Activated naive CD4-positive, alpha-beta T cell treated with anti-CD3 and anti-CD28 coated beads, Interleukin-2, amount 10 ng/mL, durations not matched to agents 7 days and 5 days (primary cell): ENCODE data around the gene LPCAT3.

Experiments
- CTCF ChIA-PET: fragments of 350-600 bp; sonication (Branson Sonifier 250); formaldehyde crosslinking; loops from one replicate; lab custom pipeline; 2021; ENCODE audit warnings: antibody characterized with exemption; lab: Charles Lee
- DNase-seq: peaks from one replicate; pipeline ENCODE4 v3.0.0-alpha.2; 2020
- H3K27ac Mint-ChIP-seq: one replicate; pipeline ENCODE4 v1.8.0; 2021; ENCODE audit warnings: mild to moderate bottlenecking, moderate library complexity, mixed read lengths
- H3K27me3 Mint-ChIP-seq: one replicate; pipeline ENCODE4 v1.8.0; 2021; ENCODE audit warnings: mild to moderate bottlenecking, mixed read lengths
- H3K36me3 Mint-ChIP-seq: one replicate; pipeline ENCODE4 v1.8.0; 2021; ENCODE audit warnings: mixed read lengths
- H3K4me1 Mint-ChIP-seq: one replicate; pipeline ENCODE4 v1.8.0; 2021; ENCODE audit warnings: mixed read lengths
- H3K4me3 Mint-ChIP-seq: one replicate; pipeline ENCODE4 v1.8.0; 2021; ENCODE audit warnings: mild to moderate bottlenecking, moderate library complexity, mixed read lengths
- H3K9me3 Mint-ChIP-seq: one replicate; pipeline ENCODE4 v1.8.0; 2021; ENCODE audit warnings: mixed read lengths

The LPCAT3 gene

GRCh38 chr12:6975297-6976032, 42.8 kb downstream of the LPCAT3 start:
- H3K27me3 Mint-ChIP-seq = no peaks in the 10 kb centered on the region
- no peak for DNase-seq
- CTCF ChIA-PET = interaction anchor here (0.9 to 1.9 kb wide), 4 partner anchors 11 to 117 kb away, joined by 3 to 4 read pairs (median 3); no protein-coding TSS in a partner anchor
- peaks cover 45% of the 10 kb centered on the region for H3K36me3 Mint-ChIP-seq
- no peak overlapping the region for H3K4me3 Mint-ChIP-seq
- H3K9me3 Mint-ChIP-seq = no peaks in the 10 kb centered on the region
- H3K27ac Mint-ChIP-seq = peak overlapping the region; percentile 47
- peaks cover 39% of the 10 kb centered on the region for H3K4me1 Mint-ChIP-seq

DNA sequence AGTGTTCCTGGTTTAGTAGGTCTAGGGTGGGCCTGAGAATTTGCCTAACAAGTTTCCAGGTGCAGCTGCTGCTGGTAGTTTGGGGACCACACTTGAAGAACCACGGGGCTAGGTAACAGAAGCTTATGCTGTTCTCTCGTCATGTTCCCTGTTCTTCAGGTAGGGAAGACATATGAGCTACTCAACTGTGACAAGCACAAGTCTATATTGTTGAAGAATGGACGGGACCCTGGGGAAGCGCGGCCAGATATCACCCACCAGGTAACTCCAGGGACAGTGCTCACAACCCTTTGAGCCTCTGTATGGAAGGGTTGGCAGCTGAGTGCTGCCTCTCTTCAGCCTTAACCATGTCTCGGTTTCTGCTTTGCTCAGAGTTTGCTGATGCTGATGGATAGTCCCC, 44.1 kb downstream of the LPCAT3 start:
- no peak overlapping the region for H3K27ac Mint-ChIP-seq
- no peaks in the 10 kb centered on the region for H3K27me3 Mint-ChIP-seq
- no peak for DNase-seq
- H3K4me3 Mint-ChIP-seq = no peak overlapping the region
- H3K36me3 Mint-ChIP-seq = peaks cover 50% of the 10 kb centered on the region
- H3K9me3 Mint-ChIP-seq = no peaks in the 10 kb centered on the region
- CTCF ChIA-PET = interaction anchor here (1.2 kb wide), 1 partner anchor 69 kb away, joined by 3 read pairs; no protein-coding TSS in a partner anchor
- H3K4me1 Mint-ChIP-seq = peaks cover 44% of the 10 kb centered on the region

GRCh38 chr12:6970096-6970527, 48.2 kb downstream of the LPCAT3 start:
- Mint-ChIP-seq H3K27ac (peak overlapping the region; percentile 98), H3K4me1 (peaks cover 63% of the 10 kb centered on the region), H3K27me3 (no peaks in the 10 kb centered on the region), H3K9me3 (no peaks in the 10 kb centered on the region), H3K4me3 (peak overlapping the region; percentile 100), H3K36me3 (peaks cover 53% of the 10 kb centered on the region)
- DNase-seq = no peak
- CTCF ChIA-PET = no interaction called here

DNA sequence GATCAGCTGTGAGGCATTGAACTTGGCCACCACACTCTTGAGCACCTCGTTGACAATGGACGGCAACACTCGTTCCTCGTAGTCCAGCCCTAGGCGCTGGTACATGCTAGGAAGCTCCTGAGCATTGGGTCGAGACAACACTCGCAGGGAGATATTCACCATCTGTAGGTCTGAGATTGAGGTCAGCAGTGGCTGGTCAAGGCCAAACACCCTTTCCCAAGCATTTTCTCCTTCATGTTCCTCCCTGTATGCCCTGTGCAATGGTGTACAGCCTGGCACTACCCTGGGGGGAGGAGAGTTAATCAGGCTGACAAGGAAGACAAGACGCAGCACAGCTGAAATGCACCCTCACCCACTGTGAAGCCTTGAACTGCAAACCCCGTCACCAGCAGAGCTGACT, 49.9 kb downstream of the LPCAT3 start:
- Mint-ChIP-seq H3K4me3 (peak overlapping the region; percentile 100), H3K27ac (no peak overlapping the region), H3K9me3 (no peaks in the 10 kb centered on the region), H3K36me3 (peaks cover 45% of the 10 kb centered on the region), H3K4me1 (peaks cover 69% of the 10 kb centered on the region), H3K27me3 (no peaks in the 10 kb centered on the region)
- no peak for DNase-seq
- CTCF ChIA-PET = interaction anchor here (0.6 to 2.5 kb wide), 10 partner anchors 17 to 144 kb away, joined by 3 to 42 read pairs (median 6); partner anchors contain the start of genes C12orf57, C1RL, PTPN6 and RNU7-1

GRCh38 chr12:6967651-6968100, 50.6 kb downstream of the LPCAT3 start:
- H3K27ac Mint-ChIP-seq = no peak overlapping the region
- H3K4me1 Mint-ChIP-seq = peaks cover 66% of the 10 kb centered on the region
- no peak overlapping the region for H3K4me3 Mint-ChIP-seq
- no peaks in the 10 kb centered on the region for H3K9me3 Mint-ChIP-seq
- H3K27me3 Mint-ChIP-seq = no peaks in the 10 kb centered on the region
- CTCF ChIA-PET = interaction anchor here (0.9 to 2.5 kb wide), 6 partner anchors 16 to 145 kb away, joined by 4 to 42 read pairs (median 9); partner anchors contain the start of genes C12orf57, C1RL, PTPN6 and RNU7-1
- peaks cover 45% of the 10 kb centered on the region for H3K36me3 Mint-ChIP-seq
- DNase-seq = no peak

GRCh38 chr12:6966351-6966750, 51.9 kb downstream of the LPCAT3 start:
- Mint-ChIP-seq H3K4me1 (peaks cover 64% of the 10 kb centered on the region), H3K27me3 (no peaks in the 10 kb centered on the region), H3K36me3 (peaks cover 48% of the 10 kb centered on the region), H3K27ac (peak overlapping the region; percentile 62), H3K4me3 (no peak overlapping the region), H3K9me3 (no peaks in the 10 kb centered on the region)
- CTCF ChIA-PET = interaction anchor here (1.6 to 12.3 kb wide), 4 partner anchors 10 to 147 kb away, joined by 5 to 491 read pairs (median 18); partner anchors contain the start of genes C12orf57, PTPN6 and RNU7-1
- no peak for DNase-seq

DNA sequence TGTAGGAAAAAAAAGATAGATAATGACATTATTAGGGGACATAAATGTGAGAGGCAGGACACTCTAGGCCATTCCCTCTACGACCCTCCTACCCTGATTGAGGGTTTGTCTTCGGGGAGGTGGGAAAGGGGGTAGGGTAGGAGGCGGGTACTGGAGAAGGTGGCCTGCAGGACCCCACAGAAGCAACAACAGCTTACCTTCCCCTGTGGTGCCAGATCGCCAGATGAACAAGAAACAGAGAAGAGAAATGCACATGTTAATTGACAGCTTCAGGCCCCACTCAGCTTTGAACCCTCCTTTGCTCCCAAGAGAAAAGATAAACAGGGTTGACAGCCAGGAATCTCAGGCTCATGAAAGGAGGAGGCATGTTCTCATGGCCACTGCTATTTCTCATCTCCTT, 52.6 kb downstream of the LPCAT3 start:
- Mint-ChIP-seq H3K4me3 (no peak overlapping the region), H3K4me1 (peaks cover 68% of the 10 kb centered on the region), H3K27ac (peak overlapping the region; percentile 83), H3K9me3 (no peaks in the 10 kb centered on the region), H3K36me3 (peaks cover 50% of the 10 kb centered on the region), H3K27me3 (no peaks in the 10 kb centered on the region)
- no peak for DNase-seq
- CTCF ChIA-PET = interaction anchor here (1.6 to 12.3 kb wide), 5 partner anchors 9 to 147 kb away, joined by 5 to 491 read pairs (median 11); partner anchors contain the start of genes C12orf57, PTPN6, RNU7-1 and SPSB2

DNA sequence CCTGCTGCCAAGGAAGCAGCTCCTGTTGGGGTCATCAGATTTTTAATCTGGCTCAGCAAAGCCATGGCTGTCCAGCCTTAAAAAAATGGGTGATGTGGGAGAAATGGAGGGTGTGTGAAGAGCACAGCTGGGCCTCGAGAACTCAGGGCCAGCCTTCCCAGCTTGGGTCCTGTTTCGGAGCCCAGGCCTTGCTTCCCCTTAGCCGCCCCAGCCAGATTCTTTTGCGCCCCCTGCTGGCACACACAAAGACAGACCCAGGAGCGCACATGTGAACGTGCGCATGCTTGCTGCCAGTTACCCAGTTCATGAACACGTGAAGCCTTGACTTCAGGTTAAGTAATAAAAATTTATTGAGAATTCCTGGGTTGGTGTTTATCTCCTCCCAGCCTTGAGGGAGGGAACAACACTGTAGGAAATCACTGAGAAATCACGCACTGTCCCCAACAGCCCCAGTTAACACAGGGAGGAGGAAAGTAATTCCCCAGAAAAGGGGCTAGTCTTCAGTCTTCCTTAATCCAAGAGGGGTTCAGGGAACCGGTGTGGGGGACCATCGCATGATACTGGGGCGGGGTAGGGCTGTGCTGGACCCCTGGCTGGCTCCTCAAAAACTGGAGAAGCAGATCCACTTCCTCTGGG, 53.1 kb downstream of the LPCAT3 start:
- Mint-ChIP-seq H3K9me3 (no peaks in the 10 kb centered on the region), H3K27ac (peak overlapping the region; percentile 83), H3K36me3 (peaks cover 55% of the 10 kb centered on the region), H3K4me1 (peaks cover 74% of the 10 kb centered on the region), H3K4me3 (no peak overlapping the region), H3K27me3 (no peaks in the 10 kb centered on the region)
- DNase-seq = peak; percentile 92
- CTCF ChIA-PET = interaction anchor here (0.7 to 12.3 kb wide), 13 partner anchors 9 to 148 kb away, joined by 3 to 491 read pairs (median 5); partner anchors contain the start of genes C12orf57, LPCAT3, PTPN6 and RNU7-1

- CTCF ChIA-PET = interaction anchor here (0.7 to 12.3 kb wide), 12 partner anchors 10 to 149 kb away, joined by 3 to 491 read pairs (median 5); partner anchors contain the start of genes C12orf57, LPCAT3, PTPN6 and RNU7-1
- no peak for DNase-seq
- Mint-ChIP-seq H3K4me1 (peaks cover 77% of the 10 kb centered on the region), H3K9me3 (no peaks in the 10 kb centered on the region), H3K36me3 (peaks cover 54% of the 10 kb centered on the region), H3K27me3 (no peaks in the 10 kb centered on the region), H3K4me3 (no peak overlapping the region), H3K27ac (peak overlapping the region; percentile 83)
Measured at GRCh38 chr12:6964605-6965025, 53.7 kb downstream of the LPCAT3 start.

GRCh38 chr12:6963791-6964413, 54.4 kb downstream of the LPCAT3 start:
- CTCF ChIA-PET = interaction anchor here (0.5 to 12.3 kb wide), 10 partner anchors 9 to 149 kb away, joined by 3 to 491 read pairs (median 6); partner anchors contain the start of genes C12orf57, LPCAT3, PTPN6 and RNU7-1
- DNase-seq = no peak
- Mint-ChIP-seq H3K36me3 (peaks cover 56% of the 10 kb centered on the region), H3K9me3 (no peaks in the 10 kb centered on the region), H3K27me3 (no peaks in the 10 kb centered on the region), H3K4me3 (no peak overlapping the region), H3K27ac (peak overlapping the region; percentile 70), H3K4me1 (peaks cover 78% of the 10 kb centered on the region)

DNA sequence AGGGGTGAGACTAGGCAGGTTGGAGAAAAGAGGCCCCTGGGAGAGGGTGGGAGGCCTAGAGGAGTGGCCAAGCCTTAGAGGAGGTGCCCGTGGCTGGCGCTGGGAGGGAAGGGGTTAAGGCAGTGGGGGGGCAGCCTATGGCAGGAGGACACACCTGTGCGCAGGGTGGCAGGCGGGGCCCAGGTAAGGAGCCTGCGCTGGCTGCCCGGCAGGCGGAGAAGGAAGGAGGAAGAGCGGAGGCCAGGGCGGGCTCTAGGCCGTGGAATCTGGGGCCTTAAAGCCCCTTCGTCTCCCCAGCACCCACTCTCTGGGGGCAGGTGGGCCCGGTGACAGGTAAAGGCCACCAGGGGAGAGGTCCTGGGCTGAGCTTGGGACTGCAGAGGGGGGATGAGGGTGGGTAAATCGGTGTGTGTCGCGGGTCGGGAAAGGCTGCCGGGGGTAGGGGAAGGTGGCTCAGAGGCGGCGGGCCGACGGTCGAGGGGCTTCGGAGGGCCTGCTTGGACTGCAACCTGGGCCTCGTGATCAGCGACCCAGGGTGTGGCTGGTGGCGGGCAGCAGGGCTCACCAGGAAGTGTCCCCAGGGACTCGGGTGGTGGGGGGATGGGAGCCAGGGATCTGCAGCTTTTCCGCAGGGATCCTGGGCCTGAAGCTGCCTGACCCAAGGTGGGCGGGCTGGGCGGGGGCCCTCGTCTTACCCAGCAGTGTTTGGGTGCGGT, 55.1 kb downstream of the LPCAT3 start:
- Mint-ChIP-seq H3K27ac (peak overlapping the region; percentile 64), H3K36me3 (peaks cover 57% of the 10 kb centered on the region), H3K9me3 (no peaks in the 10 kb centered on the region), H3K4me3 (no peak overlapping the region), H3K4me1 (peaks cover 78% of the 10 kb centered on the region), H3K27me3 (no peaks in the 10 kb centered on the region)
- DNase-seq = no peak
- CTCF ChIA-PET = interaction anchor here (1.0 to 12.3 kb wide), 5 partner anchors 8 to 148 kb away, joined by 3 to 491 read pairs (median 13); partner anchors contain the start of genes C12orf57, PTPN6, RNU7-1 and SPSB2

- H3K27me3 Mint-ChIP-seq = no peaks in the 10 kb centered on the region
- CTCF ChIA-PET = interaction anchor here (1.4 to 12.3 kb wide), 5 partner anchors 17 to 150 kb away, joined by 4 to 491 read pairs (median 9); partner anchors contain the start of genes C12orf57, C1RL, PTPN6 and RNU7-1
- H3K4me3 Mint-ChIP-seq = peak overlapping the region; percentile 93
- H3K36me3 Mint-ChIP-seq = peaks cover 56% of the 10 kb centered on the region
- H3K4me1 Mint-ChIP-seq = peaks cover 82% of the 10 kb centered on the region
- H3K9me3 Mint-ChIP-seq = no peaks in the 10 kb centered on the region
- H3K27ac Mint-ChIP-seq = peak overlapping the region; percentile 99
- no peak for DNase-seq
Measured at GRCh38 chr12:6962285-6963015, 55.8 kb downstream of the LPCAT3 start.
